GM21360 (cell line): ENCODE data around the gene CHST11.

Source experiments
- ATAC-seq: cut with Tn5 transposase; IDR thresholded peaks from one replicate; pipeline ENCODE4 v1.9.1; 2021; ENCODE audit warnings: mild to moderate bottlenecking, moderate library complexity; ENCODE audit not compliant: unreplicated experiment

The CHST11 gene

GRCh38 chr12:104501660-104502059 is 44.9 kb downstream of the CHST11 start:
- ATAC-seq = no peak

DNA sequence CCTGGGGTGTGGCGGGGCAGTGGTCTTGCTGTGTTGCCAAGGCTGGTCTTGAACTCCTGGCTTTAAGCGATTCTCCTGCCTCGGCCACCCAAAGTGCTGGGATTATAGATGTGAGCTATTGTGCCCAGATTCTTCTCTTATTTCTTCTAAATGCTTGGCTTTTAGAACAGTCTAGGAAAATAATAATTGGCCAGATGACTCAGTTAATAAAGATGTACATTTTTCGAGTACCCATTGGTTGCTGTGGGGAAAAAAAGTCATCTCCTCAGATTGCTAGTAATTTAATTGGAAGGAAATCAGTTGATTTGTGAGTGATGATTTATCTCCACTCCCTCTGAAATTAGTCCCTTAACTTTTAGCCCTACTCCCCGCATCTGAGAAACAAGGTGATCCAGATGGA is 45.5 kb downstream of the CHST11 start:
- ATAC-seq = no peak

GRCh38 chr12:104502638-104503037 is 45.9 kb downstream of the CHST11 start:
- no peak for ATAC-seq

GRCh38 chr12:104503191-104503590 is 46.4 kb downstream of the CHST11 start:
- ATAC-seq = no peak

- ATAC-seq = no peak
These were observed 47.4 kb downstream of the CHST11 start for GRCh38 chr12:104504146-104504545.

DNA sequence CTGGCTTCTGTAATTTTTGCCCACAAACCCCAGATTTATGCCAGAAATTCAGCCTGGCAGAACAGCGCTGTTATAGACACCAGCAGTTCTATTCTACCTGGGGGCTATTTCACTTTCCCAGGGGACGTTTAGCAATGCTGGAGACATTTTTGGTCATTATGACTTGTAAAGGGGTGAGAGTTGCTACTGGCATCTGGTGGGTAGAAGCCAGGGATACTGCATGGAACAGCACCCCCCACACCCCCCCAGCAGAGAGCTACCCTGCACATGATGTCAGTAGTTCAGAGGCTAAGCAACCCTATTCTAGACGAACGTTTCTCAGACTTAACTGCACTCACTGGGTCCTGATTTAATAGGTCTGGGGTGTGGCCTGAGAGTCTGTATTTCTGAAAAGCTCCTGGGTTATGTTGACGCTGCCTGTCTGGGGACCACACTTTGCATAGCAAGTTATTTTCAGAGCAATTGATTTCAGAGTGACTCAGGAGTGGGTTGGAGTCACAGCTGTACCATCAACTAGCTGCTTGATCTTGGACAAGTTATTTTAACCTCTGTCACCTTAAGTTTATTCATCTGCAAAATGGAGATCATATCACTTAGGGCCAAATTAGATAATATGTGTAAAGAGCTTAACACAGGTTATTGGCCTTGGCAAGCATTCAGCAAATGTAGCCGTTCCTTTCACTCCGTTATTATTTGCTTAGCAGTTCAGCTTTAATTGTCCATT is 48.5 kb downstream of the CHST11 start:
- ATAC-seq = peak; percentile 97

DNA sequence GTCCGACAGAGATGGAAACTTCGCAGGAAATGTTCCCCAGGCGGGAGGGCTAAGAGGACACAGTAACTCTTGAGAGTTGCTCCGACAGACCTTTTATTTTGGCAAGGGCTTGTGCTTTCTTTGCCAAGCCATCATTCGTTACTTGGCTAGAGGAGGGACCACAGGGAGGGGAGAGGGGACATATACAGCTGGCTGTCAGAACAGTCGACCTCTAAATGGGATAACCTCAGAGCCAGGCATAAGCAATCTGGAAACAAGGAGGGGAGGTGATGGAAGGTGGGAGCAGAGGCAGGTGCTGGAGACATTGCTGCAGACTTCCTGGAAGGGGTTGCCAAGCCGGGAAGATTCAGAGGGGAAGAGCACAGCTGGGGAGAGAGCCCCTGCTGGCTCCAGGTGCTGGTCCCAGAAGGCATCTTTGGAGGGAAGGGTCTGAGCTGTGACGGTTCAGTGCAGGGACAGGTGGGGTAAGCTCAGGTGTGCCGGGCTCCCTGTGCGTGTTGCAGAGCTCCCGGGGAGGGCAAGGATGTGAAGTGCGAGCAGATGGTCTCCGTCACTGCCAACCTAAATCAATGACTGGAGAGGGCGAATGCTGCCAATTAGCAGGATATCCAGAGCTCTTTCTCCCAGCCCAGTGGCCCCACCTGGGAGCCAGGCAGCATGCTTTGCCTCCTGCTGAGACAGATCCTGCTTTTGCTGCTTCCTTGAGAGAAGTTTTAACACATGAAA is 50.1 kb downstream of the CHST11 start:
- no peak for ATAC-seq

GRCh38 chr12:104507672-104508071 is 50.9 kb downstream of the CHST11 start:
- no peak for ATAC-seq

DNA sequence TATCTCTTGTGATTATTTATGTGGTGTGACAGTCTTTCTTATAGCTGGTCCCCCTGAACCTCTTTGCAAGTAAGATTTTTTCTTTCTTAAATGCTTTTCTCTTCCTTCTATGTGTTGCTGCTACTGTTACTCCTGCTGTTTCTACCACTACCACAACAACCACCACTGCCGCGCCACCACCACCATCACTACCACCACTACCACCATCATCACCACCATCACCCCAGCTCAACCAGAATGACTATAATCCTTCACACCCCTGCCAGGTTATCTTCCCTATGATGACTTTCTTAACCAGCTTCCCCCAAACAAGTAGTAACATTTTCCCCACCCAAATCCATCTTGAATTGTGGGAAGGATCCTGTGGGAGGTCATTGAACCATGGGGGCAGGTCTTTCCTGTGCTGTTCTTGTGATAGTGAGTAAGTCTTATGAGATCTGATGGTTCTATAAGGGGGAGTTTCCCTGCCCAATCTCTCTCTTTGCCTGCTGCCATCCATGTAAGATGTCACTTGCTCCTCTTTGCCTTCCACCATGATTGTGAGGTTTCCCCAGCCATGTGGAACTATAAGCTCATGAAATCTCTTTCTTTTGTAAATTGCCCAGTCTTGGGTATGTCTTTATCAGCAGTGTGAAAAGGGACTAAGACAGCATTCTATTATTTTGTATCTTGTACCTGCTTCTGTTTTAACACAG is 52.2 kb downstream of the CHST11 start:
- ATAC-seq = no peak

- no peak for ATAC-seq
These were observed 53.6 kb downstream of the CHST11 start for GRCh38 chr12:104510145-104510872.

- ATAC-seq = no peak
These were observed 54.2 kb downstream of the CHST11 start for GRCh38 chr12:104510873-104511440.

DNA sequence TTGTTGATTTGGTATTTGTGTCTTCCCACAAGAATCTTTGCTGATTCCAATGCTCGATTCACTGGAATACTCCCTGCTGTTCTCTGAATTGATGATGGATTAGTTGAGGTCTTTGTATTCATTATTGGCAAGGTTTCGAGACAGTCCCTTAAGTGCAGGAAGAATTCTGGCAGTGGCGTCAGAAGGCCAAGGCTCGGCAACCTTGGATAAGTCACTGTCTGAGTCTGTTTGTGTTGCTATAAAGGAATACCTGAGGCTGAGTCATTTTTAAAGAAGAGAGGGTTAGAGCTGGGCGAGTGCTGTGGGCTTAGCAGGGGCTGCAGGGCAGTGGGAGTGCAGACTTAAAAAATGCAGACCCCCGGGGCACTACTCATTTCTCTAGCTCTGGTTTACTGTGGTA is 56.9 kb downstream of the CHST11 start:
- ATAC-seq = no peak

- no peak for ATAC-seq
These were observed 57.5 kb downstream of the CHST11 start for GRCh38 chr12:104514092-104514810.

- ATAC-seq = no peak
These were observed 59.2 kb downstream of the CHST11 start for GRCh38 chr12:104515899-104516298.

- ATAC-seq = no peak
These were observed 60.1 kb downstream of the CHST11 start for GRCh38 chr12:104516821-104517220.

- ATAC-seq = no peak
These were observed 61.1 kb downstream of the CHST11 start for GRCh38 chr12:104517880-104518279.

DNA sequence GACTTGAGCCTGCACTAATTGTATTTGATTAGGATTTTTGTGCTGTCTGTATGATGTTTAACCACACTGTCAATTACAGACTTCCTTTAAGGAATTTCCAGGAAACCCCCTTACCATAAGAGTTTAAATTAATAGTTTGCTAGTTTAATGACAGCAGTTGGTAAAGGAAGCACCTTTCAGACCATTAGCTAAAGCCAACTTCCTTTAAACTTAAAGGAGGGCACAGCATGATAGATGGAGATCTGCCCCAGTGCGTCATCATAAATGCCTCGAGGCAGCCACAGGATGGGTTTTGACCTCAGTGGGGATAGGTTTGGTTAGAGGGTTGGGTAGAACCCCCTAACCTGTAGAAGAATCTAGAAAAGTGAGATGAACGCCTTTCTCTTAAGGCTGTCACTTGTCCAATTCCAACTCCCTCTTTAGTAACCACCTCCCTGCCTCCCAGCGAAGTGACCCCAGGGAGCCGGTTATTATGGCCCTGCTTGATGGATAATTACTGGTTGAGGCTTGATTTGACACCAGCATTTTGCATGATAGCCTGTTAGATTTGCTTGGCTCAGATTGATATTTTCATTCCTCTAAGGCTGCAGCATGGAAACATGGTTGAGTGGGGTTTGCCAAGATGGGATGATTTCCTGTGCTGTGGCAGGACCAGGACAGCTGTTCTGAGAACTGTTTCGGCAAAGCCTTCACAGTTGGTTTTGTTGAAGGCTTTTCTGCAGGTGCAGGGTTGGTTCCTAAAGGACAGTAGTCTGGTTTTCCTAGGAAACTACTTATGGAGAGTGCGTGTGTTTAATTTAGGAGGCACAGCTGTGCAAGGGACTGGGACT is 62.7 kb downstream of the CHST11 start:
- no peak for ATAC-seq

DNA sequence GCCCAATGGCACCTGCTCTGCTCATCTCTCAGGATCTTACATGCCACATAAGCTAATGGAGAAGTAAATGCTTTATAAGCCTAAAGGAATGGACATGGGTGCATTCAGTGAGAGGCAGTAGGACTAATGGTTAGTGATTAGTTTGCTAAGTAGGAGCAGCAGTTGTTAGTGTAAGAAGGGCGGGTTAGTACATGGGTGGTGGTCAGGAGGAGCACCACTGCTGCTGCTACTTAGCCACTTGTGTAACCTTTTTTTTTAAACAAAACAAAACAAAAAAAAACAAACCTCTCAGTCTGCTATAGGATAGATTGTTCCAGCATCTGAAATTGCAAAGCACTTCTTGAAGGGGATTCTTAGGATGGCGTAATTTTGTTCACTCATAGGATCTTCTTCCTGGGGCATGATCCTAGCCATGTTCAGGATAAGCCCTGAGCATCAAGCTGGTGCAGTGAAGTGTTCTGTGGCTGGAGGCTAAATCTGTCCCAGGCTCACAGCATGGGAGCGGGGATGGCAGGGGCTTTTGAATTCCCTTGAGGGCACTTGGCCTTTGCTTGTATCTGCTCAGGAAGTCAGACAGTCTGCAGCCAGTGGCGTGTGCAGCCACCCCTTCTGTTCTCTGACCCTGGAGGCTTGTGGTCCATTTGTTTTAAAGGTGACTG is 63.6 kb downstream of the CHST11 start:
- ATAC-seq = no peak

DNA sequence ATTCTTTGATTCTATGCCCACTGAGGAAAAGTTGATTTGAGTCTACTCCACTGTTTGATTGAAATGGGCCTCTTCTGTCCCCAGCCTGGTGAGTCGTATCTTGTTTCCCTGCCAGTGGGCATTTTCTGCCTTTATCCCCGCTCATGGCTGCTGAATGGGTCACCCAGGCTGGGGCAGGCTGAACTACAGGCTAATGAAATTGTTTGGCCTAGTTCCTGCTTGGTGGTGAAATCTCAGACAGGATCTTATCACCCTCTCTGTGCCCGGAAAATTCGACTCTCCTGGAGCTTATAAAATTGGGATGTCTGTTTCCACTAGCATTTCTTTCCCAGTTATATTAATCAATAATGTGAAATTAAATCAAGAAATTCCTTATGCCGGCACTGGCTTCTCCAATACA is 65.0 kb downstream of the CHST11 start:
- no peak for ATAC-seq
